LNCAP (cell line): ENCODE measurements around the gene CORO7.
A peak's percentile ranks its signal among the peaks of the same experiment; 100 is the strongest.

Experiments
- TF ChIP-seq, protein P1 (sequence below): fragments of 450-650 bp; IDR thresholded peaks from 2 replicates; pipeline ENCODE4 v1.5.1; 2017; ENCODE audit warnings: mild to moderate bottlenecking

The CORO7 gene

DNA sequence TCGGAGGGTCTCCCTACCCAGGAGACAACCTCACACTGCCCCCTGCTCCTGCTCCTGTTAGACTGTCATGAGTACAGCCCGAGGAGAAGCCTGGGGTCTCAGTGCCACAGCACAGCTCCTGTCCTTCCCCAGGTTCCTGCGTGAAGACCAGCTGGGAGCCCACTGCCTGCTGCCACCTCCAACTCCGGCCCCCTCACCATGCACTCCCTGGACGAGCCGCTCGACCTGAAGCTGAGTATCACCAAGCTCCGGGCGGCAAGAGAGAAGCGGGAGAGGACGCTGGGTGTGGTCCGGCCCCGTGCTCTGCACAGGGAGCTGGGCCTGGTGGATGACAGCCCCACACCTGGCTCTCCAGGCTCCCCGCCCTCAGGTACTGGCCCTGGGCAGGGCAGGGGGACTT, 84.3 kb downstream of the CORO7 start:
- TF ChIP-seq, protein P1, sequence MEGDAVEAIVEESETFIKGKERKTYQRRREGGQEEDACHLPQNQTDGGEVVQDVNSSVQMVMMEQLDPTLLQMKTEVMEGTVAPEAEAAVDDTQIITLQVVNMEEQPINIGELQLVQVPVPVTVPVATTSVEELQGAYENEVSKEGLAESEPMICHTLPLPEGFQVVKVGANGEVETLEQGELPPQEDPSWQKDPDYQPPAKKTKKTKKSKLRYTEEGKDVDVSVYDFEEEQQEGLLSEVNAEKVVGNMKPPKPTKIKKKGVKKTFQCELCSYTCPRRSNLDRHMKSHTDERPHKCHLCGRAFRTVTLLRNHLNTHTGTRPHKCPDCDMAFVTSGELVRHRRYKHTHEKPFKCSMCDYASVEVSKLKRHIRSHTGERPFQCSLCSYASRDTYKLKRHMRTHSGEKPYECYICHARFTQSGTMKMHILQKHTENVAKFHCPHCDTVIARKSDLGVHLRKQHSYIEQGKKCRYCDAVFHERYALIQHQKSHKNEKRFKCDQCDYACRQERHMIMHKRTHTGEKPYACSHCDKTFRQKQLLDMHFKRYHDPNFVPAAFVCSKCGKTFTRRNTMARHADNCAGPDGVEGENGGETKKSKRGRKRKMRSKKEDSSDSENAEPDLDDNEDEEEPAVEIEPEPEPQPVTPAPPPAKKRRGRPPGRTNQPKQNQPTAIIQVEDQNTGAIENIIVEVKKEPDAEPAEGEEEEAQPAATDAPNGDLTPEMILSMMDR: no peak

DNA sequence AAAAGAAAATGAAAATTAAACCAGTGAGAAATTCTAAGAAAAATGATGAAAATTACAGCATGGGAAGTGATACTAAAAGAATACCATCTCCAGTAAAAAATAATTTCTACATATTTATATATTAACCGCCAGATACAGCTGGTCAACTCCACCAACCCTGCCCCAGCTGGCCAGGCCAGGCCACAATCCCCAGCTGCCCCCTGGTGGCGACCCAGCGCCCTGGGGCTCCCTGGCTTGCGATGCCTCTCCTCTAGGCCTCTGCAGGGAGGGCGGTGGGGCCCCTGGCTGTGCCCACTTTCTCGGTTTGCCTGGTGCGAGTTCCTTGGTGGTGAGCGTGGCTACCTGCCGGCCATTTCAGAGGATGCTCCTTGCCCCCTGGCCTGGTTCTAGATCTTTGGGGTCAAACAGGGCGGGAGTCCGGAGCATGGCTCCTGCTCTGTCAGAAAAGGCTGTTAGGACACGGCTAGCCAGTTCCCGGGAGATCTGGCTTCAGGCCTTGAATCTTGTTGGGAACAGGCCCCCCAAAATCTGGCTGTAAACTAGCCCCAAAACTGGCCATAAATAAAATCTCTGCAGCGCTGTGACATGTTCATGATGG, 86.0 kb downstream of the CORO7 start:
- TF ChIP-seq, protein P1: peak; percentile 96

DNA sequence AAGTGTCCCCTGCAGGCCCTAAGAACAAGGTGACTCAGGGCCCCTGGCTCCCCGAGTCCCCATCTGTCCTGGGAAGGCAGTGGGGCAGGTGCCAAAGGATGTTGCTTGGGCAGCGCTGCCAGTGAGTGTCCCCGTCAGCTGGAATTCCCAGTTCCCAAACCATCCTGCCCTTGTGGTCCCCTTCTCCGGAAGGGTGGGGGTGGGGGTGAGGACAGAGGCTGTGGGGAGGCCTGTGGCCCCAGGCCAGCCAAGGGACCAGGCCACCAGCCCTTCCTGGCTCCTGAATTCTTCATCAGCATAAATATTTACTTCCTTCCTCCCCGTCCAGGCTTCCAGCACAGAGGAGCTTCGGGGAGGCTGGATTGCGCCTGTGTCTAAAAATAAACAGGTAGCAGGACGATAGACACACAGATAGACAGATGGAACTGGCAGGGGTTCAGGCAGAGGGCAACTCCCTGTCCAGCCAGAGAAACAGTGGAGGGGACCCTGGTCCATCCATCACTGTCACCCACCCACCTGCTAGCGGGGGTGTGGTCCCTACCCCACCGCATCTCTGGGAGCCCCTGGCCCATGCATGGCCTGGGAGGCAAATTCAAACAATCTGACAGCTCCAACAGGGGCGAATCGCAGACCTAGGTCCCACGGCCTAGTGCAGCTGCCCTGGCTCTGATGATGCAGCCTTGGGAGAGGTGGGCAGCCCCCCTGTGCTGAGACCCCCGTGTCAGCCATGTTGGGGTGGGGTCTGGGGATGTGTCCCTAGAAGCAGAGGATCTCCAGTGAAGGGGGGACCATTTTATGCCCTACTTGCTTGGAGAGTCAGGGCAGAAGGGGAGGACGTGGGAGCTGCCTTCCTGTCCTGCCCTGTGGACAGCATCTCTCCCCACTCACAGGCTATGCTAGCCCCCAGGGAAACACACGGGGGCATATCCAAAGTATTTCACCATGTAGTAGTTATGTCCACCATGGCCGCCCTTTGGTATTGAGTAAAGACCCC, 87.3 kb downstream of the CORO7 start:
- TF ChIP-seq, protein P1: no peak

DNA sequence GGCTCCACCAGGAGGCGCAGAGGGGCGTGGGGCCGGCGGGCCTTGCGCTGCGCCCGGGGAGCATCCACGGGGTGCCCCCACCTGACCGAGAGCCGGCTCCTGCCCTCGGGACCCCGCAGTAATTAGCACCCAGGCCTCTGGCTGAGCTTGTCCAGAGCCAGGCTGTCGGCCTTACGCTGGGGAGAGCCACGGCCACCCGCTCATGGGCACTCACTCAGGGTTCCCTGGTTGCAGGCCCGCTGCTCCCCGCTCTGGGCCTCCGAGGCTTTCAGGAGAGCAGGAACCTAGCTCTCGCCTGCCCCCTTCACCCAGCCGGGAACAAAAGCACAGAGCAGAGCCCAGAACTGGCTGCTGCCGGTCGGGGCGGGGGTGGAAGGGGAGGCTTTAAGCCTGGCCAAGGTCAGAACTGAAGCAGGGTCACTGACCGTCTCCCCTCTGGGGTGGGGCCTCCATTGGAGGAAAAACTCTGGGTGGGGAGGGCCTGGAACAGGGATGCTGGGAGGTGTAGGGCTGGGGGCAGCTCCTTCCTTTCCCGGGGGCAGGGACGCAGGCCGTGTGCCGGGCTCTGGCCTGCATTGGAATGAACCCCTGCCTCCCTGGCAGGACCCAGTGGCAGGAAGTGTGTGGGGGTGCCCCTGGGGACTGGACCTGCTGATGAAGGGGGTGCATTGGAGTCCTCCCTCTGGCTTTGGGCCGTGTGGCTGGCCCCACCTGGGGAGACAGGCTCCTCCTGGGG, 88.2 kb downstream of the CORO7 start:
- TF ChIP-seq, protein P1: no peak

DNA sequence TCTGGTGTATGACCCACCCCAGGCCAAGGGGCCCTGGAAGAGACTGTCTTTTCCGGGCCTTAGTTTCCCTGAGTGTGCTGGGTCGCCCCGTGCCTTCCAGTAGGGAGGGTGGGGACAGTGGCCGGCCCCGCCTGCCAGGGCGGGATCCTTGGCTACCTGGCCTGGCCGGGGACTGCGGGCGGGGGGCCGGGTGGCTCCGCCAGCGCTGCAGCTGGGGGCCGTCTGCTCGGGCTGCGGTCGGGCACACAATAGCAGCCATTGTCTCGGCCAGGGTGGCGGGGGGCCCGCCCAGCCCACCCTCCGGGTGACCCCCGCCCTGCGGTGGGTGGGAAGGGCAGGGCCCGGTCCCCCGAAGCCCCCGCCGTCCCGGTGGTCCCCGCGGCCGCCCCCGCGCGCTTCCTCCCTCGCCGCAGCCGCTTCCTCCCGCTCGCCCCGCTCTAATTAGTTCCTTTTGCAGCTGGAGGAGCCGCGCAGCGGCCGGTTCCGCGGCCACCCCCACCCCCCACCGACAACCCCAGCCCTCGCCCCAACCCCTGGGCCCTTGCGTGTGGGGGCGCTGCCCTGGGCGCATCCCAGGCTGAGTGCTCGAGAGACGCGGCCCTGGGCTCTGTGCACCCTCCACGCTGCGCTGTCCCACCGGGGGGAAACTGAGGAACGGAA, 88.9 kb downstream of the CORO7 start:
- TF ChIP-seq, protein P1: no peak

DNA sequence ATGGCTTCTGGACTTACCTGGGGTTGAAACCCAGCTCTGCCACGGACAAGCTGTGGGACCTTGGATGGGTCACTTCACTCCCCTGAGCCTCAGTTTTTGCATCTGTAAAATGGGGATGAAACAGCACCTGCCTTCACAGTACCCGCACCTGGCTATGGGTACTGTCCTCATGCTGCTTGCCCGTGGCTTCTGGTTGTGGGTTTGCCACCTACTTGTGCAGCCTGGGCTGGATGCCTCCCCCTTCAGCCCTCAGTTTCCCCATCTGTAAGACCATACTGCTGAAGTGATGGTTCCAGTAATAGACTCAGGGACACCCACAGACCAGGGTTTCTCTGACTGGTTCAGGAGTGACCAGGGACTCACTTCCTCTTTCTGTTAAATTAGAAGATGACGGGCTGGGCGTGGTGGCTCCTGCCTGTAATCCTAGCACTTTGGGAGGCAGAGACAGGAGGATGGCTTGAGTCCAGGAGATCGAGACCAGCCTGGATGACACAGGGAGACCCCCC, 91.1 kb downstream of the CORO7 start:
- TF ChIP-seq, protein P1: no peak
